ENCODE measurements around the gene DDX56.
"Not testable (repeated sequence)": the region's sequence is repeated elsewhere in the genome, so short reads cannot be mapped to it uniquely, and the experiment has no call there.

DDX56 gene

DNA sequence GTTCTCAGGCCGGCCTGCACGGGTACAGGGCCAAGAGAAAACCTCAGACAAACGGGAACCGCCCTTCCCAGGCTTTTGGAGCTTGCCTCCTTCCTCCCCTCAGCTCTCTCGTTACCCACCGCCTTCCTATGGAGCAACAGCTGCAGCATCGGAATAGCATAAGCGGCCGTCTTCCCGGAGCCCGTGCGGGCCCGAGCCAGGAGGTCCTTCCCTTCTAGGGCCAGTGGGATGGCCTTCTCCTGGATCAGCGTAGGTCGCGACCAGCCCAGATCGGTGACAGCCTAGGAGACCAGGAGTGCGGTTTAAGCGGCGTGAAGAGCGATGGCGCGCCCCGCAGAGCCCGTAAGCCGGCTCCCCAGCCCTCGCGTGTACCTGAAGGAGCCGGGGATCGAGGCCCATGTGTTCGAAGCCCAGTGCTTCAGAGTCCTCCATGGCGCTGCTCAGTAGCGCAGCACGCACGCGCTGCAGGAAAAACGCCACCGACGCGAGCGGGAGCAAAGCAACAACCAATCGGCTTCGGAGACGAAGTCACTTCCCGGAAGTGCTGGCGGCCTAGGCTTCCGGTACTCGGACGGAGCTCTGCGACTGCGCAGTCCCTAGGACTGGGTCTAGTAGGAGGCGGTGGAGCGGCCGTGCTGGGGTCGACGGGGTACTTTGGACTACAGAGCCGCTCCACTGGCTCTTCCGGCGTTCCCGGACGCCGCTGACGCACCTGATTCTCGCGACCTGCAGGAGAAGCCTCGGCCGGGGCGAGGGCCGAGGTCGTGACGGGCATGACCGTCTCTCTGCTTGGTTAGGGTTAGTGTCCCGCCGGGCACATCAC lies at the start of gene DDX56:
Gene DDX56 (minus strand): TSS at position 445 of the 823 bp plus-strand sequence. CDS start 13 bp downstream, at position 432.
- DNase-seq, result peak; percentile 48 to 96 (median 92)

DNA sequence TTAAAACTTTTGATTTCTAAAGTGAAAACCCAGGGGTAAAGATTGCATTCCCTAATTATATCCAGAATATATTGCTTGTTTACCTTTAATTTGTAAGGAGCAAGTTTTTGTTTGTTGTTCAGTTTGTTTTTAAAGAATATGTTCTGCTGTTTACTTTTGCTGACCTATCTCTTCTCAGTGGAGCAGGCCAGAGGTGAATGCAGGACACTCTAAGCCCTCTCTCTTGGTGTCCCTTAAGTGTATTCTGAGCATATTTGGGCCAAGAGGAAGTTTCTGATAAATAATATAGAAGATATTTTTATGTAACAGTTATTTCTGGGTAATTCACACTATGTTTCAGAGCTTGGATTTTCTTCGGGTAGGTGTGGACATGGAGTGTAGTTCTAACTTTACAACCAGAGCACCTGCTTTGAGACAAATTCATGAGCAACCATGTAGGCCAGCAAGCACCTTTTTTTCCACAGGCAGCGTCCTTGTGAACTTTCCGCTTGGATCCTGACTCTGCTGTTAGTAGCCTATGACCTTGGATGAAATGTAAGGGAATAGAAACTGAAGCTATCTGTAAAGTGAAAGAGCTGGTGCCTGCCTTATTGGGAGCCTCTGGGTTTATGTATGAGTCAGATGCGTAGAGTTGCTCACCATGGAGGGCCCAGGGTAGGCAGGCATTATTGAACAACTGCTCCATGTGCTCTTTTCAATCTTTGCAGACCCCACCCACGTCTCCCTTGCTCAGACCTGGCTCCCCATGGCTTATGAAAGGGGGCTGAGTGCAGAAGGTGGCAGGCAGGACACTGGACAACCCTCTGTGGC lies 48.8 kb upstream of the DDX56 start:
- DNase-seq, result no peak

- no peak for DNase-seq
These were observed 48.0 kb upstream of the DDX56 start for GRCh38 chr7:44621750-44622103.

DNA sequence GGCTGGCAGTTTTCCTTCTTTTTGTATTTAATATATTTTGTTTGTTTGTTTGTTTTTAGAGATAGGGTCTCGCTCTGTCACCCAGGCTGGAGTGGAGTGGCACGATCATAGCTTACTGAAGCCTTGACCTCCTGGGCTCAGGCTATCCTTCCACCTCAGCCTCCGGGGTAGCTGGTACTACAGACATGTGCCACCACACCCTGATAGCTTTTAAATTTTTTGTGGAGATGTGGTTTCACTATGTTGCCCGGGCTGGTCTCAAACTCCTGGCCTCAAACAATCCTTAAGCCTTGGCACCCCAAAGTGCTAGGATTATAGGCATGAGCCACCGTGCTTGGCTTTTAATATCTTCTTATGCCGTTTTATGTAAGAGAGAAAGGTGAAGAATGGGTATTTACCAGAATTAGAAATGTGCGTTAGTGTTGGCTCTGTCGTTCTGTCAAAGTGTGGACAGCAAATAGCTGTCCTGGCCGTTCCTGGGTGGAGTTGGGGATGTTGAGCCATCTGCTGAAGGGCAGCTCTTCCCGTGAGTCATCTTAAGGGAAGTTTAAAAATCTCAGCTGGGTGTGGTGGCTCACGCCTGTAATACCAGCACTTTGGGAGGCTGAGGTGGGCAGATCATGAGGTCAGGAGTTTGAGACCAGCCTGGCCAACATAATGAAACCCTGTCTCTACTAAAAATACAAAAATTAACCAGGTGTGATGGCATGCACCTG lies 47.5 kb upstream of the DDX56 start:
- DNase-seq, result no peak

GRCh38 chr7:44618753-44619152 lies 45.0 kb upstream of the DDX56 start:
- no peak for DNase-seq

GRCh38 chr7:44618045-44618444 lies 44.3 kb upstream of the DDX56 start:
- no peak for DNase-seq

DNA sequence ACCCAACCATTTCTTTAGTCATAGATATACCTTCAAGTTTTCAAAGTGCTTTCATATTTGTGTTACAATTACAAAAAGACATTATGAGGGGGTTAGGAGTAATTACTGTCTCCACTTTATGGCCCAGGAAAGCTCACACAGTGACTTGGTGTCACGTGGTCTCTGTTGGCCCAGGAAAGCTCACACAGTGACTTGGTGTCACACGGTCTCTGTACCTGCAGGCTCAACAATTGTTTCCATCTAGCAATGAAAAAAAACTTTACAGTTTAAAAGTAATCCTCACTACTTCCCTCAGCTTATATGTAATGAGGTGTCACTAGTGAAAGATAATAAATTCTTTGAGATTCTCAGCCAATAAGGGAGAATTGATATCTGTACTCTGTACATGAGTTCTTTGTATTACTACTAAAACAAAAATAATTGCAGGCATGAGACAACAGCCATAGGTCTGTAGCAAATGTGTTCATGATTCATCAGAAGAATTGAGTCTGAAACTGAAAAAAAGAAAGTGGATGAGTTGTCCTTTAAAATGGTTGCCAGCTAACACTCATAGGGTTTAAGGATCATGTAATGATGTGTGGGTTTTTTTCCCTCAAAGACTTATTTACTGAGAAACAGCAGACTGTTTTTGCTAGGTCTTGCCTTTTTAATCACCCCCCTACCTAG lies 43.6 kb upstream of the DDX56 start:
- DNase-seq, result no peak

- no peak for DNase-seq
These were observed 42.8 kb upstream of the DDX56 start for GRCh38 chr7:44616545-44616944.

DNA sequence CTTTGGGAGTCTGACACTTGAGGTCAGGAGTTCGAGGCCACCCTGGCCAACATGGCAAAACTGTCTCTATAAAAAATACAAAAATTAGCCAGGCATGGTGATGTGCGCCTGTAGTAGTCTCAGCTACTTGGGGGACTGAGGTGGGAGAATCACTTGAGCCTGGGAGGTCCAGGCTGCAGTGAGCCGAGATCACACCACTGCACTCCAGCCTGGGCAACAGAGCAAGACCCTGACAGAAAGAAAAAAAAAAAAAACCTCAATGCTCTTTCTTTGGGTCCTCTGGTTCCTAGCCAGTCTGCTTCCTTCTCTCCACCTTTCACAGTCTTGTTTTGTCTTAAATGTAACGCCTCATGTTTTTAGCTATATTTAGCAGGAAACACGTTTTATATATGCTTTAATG lies 42.1 kb upstream of the DDX56 start:
- no peak for DNase-seq

GRCh38 chr7:44615149-44615611 lies 41.5 kb upstream of the DDX56 start:
- no peak for DNase-seq

DNA sequence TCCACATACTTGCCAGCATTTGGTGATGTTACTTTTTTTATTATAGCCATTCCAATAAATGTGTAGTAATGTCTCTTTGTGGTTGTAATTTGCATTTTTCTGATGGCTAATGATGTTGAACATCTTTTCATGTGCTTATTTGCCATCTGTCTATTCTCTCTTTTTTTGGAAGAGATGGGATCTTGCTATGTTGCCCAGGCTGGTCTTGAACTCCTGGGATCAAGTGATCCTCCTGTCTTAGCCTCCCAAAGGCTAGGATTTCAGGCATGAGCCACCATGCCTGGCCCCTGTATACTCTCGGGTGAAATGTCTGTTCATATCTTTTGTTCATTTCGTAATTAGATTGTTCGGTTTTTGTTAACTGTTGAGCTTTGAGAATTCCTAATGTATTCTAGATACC lies 36.1 kb upstream of the DDX56 start:
- no peak for DNase-seq

- DNase-seq, result no peak
These were observed 35.4 kb upstream of the DDX56 start for GRCh38 chr7:44608916-44609648.

DNA sequence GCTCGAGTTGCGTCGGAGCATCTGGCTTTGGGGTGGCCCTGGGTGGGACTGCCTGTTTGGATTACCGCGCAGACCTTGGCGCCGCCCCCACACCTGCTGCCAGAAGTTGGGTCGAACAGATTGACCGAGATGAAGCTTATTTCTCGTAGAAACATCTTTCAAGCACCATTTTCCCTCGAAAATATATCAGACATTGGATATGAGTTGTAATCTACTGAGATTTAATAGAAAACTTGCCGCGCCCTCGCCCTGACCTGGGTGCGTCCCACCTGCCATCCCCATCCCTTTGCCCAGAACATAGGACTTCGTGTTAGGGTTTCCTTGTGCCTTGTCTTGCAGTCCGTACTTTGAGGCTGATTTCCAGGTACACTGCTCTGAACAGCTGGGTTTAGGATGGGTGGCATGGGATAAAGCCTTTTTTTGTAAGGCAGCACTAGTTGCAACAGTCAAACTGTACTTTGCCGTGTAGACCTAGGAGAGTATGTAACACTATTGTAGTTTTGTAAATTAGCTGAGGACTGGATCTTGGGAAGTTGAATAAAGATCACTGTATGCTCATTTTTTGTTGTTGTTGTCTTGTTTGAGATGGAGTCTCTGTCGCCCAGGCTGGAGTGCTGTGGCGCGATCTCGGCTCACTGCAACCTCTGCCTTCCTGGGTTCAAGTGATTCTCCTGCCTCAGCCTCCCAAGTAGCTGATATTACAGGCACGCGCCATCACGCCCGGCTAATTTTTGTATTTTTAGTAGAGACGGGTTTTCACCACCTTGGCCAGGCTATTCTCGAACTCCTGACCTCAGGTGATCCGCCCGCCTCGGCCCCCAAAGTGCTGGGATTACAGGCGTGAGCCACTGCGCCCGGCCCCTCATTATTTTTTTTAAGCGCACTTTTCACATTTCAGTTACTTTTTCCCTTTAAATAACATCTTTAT lies 33.7 kb upstream of the DDX56 start:
- DNase-seq, result no peak

DNA sequence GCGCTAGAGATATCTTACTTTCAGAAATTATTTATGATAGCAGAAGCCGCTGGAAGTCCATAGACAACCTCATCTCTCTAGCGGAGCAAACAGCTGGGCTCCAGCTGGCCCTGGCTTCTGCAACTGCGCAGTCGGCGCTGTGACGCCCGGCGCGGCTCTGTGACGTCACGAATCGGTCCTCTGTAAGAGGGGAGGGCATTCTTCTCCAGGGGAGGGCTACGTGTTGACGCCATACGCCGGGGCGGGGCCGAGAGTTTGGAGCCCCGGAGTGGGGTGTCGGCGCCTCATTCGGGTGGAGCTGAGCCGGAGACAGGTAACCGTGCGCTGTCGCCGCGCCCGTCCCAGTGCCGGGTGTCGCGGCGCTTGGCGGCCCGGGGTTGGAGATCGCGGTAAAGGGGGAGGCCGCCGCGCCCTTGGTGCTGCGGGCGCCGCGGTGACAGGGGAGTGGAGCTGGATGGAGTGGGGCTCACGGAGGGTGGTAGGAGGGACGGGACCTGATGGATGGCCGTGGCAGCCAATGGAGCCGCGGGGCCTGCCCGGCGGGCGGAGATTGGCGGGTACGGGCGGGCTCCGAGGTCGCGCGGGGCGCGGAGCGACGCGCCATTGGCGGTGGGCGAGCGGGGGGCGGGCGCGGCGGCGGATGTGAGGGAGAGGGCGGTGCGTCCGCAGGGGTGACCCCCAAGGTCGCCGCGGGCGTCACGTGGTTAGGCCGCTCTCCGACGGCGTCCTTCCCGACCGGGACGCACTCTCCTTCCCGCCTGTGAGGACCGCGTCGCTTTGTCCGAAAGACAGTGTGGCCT lies 32.8 kb upstream of the DDX56 start, which contains the start of gene OGDH:
Gene OGDH (plus strand): TSS at position 287 of the 800 bp plus-strand sequence. CDS start 17,717 bp downstream, outside the sequence.
- DNase-seq, result peak; percentile 89 to 100 (median 98)

DNA sequence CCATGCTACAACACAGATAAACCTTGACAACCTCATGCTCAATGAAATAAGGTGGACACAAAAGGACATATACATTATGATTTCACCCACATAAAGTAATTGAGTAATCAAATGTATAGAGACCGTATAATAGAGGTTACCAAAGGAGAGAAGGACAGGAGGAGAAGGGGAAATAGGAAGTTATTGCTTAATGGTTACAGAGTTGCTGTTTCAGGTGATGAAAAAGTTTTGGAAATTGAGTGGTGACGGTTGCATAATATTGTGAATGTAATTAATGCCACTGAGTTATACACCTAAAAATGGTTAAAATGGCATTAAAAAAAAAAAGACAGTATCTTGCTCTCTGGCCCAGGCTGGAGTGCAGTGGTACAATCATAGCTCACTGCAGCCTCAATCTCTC lies 31.2 kb upstream of the DDX56 start:
- no peak for DNase-seq

DNA sequence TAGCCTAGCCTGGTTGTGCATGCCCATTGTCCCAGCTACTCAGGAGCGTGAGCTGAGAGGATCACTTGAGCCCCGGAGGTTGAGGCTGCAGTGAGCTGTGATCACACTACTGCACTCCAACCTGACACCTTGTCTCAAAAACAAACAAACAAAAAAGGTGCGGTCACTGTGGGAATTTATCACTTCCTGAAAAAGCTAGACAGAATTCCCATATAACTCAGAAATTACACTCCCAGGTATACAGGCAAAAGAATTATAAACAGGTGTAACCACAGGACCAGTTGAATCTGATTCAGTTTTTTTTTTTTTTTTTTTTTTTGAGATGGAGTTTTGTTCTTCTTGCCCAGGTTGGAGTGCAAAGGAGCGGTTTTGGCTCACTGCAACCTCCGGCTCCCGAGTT lies 29.5 kb upstream of the DDX56 start:
- DNase-seq, result no peak

- no peak for DNase-seq
These were observed 28.8 kb upstream of the DDX56 start for GRCh38 chr7:44602576-44602910.

DNA sequence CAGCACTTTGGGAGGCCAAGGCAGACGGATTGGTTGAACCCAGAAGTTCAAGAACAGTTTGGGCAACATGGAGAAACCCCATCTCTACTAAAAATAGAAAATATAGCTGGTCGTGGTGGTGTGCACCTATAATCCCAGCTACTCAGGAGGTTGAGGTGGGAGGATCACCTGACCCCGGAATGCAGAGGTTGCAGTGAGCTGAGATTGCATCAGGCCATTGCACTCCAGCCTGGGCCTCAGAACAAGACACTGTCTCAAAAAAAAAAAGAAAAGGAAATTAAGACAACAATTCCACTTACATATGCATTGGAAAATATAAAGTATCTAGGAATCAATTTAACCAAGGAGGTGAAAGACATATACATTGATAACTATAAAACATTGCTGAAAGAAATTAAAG lies 25.5 kb upstream of the DDX56 start:
- no peak for DNase-seq

- DNase-seq, result not testable (repeated sequence)
These were observed 23.5 kb upstream of the DDX56 start for GRCh38 chr7:44597181-44597580.
